Measurements from ENCODE around the gene PRDM16. TPM values are rescaled to one million over a fixed set of nuclear protein-coding genes. Genes with fewer than 3 reads are reported as not detected.

PRDM16 gene
- total RNA-seq, 1 experiment from 2014 or later = 0.04 TPM

DNA sequence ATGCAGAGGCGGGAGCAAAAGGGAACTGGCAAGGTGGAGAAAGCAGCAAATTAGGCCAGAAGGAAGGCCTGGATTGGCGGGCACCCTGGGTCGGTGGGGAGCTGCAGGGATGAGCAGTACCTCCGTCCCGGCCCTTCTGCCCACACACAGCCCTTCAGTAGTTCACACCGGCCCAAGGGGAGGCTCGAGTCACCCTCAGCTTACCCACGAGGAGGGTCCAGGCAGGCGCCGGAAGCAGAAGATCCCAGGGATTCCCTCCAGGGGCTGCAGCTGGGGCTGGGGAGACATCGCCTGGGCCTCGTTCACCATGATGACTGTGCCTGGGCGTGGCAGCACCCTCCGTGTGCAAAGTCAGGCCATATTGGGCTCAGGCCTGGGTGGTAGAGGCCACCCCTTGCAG, 190.0 kb downstream of the PRDM16 start:
- no peak overlapping the region for H3K4me3 ChIP-seq (ENCODE audit: low read length)
- H3K36me3 ChIP-seq (ENCODE audit: low read depth, low read length) = no peaks in the 10 kb centered on the region
- no peak overlapping the region for H2AFZ ChIP-seq (ENCODE audit: low read length)
- intact Hi-C loops (cut with micrococcal nuclease) = no loop called here
- H3K9ac ChIP-seq (ENCODE audit: low read length) = no peak overlapping the region
- H3K9me3 ChIP-seq (ENCODE audit: low read length) = no peaks in the 10 kb centered on the region
- H3K79me2 ChIP-seq (ENCODE audit: low read length) = no peaks in the 10 kb centered on the region
- no peak overlapping the region for H3K4me2 ChIP-seq (ENCODE audit: low read length)
- peaks cover 82% of the 10 kb centered on the region for H3K27me3 ChIP-seq (ENCODE audit: low read length)
- ChIA-PET CTCF (no interaction called here), POLR2A (ENCODE audit: unreplicated experiment) (interaction anchor here (0.8 kb wide), 1 partner anchor 388 kb away, joined by 4 read pairs; no protein-coding TSS in a partner anchor)
- no peak for TF ChIP-seq EZH2phosphoT487 (IDR thresholded peaks at IDR 0.05; ENCODE audit: borderline replicate concordance, low read length)
- TF ChIP-seq EZH2 (IDR thresholded peaks at IDR 0.05; ENCODE audit: low read length, unreplicated experiment) = no peak
- H3K4me1 ChIP-seq (ENCODE audit: insufficient read depth, low read length) = no peaks in the 10 kb centered on the region
- H4K20me1 ChIP-seq (ENCODE audit: low read length) = no peaks in the 10 kb centered on the region
- DNase-seq (no peak), ATAC-seq (no peak)
- H3K27ac ChIP-seq (ENCODE audit: low read length) = no peak overlapping the region
- no peaks in the 10 kb centered on the region for H3K9me2 ChIP-seq (replicated peaks; ENCODE audit: low read length)
- no TSS peak for BruUV-seq (replicated peaks)
- H3F3A ChIP-seq (ENCODE audit: low read length, unreplicated experiment) = no peaks in the 10 kb centered on the region

DNA sequence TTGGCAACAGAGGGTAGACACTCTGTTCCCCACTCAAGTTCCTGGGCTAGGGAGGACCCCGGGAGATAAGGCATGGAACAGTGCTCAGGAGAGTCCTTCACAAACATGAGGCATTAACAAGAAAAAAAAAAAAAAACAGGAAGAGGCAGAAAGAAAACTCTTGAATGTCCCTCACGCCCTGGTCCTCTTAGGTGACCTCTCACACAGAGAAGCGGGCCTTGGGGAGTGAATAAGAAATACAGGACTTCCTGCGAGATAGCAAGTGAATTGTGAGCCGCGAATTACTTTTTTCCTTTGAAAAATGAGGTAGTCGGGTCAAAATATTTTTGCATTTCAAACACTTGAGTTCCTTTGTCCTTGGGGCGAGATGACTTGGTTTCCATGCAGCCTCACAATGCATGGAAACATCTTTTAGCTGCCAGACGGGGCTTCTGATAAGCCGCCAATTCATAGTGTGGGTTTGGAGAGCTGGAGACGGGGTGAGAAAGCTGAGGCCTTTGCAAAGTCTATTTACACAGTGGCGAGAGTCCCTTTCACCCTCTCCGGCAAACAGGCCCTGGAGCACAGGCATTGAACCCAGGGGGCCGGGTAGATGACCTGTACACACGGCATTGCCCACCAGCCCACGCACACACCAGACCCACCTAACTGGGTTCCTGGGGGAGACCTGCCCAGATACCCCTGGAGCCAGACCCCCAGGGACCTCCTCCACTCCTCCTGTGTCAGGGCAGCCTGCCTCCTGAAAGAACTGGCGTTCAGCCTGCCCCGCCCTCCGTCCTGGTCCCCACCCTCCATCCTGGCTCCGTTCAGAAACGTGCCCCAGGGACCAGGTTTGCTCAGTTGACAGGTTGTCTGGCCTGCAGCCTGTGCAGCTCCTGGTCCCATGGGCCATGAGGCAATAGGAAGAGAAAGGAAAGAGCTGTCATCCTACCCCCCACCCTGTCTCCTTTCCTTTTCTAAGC, 192.3 kb downstream of the PRDM16 start:
- CTCF ChIA-PET = no interaction called here

DNA sequence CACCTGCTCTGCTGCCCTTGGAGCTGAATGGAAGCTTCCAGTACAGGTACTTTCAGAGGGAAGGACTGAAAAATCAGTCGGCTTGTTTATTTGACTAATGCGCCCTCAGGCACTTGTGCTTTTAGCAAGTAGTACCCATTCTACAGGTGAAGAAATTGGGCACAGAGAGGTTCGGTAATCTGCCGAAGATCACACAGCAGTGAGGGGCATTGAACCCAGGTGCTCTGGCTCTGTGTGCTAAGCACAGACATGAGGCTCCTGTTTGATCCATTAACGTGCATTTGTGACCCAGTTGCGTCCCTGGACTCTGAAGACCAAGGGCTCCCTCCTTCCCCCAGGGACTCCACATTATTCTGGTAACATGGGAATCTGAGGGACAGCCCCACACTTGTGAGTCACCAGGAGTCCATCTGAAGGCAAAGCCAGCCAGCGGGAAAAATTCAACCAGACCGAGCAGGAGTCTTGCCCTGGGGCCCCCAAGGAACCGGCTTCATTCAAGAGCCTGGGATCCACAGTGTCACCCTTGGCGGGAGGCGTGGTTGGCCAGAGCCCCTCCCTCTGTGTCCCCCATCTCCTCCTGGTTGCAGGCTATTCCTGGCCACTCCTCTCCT, 193.1 kb downstream of the PRDM16 start:
- Histone ChIP-seq H3K4me2 (ENCODE audit: low read length) (no peak overlapping the region), H3K4me1 (ENCODE audit: insufficient read depth, low read length) (no peaks in the 10 kb centered on the region), H3K36me3 (ENCODE audit: low read depth, low read length) (no peaks in the 10 kb centered on the region), H3K27me3 (ENCODE audit: low read length) (peaks cover 94% of the 10 kb centered on the region), H4K20me1 (ENCODE audit: low read length) (no peaks in the 10 kb centered on the region), H3F3A (ENCODE audit: low read length, unreplicated experiment) (no peaks in the 10 kb centered on the region), H3K27ac (ENCODE audit: low read length) (no peak overlapping the region), H3K4me3 (ENCODE audit: low read length) (no peak overlapping the region), H3K9me2 (replicated peaks; ENCODE audit: low read length) (no peaks in the 10 kb centered on the region), H3K79me2 (ENCODE audit: low read length) (no peaks in the 10 kb centered on the region), H3K9ac (ENCODE audit: low read length) (no peak overlapping the region), H2AFZ (ENCODE audit: low read length) (no peak overlapping the region), H3K9me3 (ENCODE audit: low read length) (no peaks in the 10 kb centered on the region)
- DNase-seq (no peak), ATAC-seq (no peak)
- intact Hi-C loops (cut with micrococcal nuclease) = no loop called here
- POLR2A ChIA-PET (ENCODE audit: unreplicated experiment) = no interaction called here
- TF ChIP-seq EZH2phosphoT487 (IDR thresholded peaks at IDR 0.05; ENCODE audit: borderline replicate concordance, low read length) (no peak), EZH2 (IDR thresholded peaks at IDR 0.05; ENCODE audit: low read length, unreplicated experiment) (no peak)
- TF ChIP-seq, protein P1, sequence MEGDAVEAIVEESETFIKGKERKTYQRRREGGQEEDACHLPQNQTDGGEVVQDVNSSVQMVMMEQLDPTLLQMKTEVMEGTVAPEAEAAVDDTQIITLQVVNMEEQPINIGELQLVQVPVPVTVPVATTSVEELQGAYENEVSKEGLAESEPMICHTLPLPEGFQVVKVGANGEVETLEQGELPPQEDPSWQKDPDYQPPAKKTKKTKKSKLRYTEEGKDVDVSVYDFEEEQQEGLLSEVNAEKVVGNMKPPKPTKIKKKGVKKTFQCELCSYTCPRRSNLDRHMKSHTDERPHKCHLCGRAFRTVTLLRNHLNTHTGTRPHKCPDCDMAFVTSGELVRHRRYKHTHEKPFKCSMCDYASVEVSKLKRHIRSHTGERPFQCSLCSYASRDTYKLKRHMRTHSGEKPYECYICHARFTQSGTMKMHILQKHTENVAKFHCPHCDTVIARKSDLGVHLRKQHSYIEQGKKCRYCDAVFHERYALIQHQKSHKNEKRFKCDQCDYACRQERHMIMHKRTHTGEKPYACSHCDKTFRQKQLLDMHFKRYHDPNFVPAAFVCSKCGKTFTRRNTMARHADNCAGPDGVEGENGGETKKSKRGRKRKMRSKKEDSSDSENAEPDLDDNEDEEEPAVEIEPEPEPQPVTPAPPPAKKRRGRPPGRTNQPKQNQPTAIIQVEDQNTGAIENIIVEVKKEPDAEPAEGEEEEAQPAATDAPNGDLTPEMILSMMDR (conservative IDR thresholded peaks at IDR 0.05; ENCODE audit: low read depth, low read length) = no peak
- CTCF ChIA-PET = no interaction called here
- BruUV-seq (replicated peaks) = no TSS peak

More for the DNA sequence above, 192.3 kb downstream of the PRDM16 start:
- Histone ChIP-seq H3K4me3 (ENCODE audit: low read length) (no peak overlapping the region), H3F3A (ENCODE audit: low read length, unreplicated experiment) (no peaks in the 10 kb centered on the region), H3K9me2 (replicated peaks; ENCODE audit: low read length) (no peaks in the 10 kb centered on the region), H3K27ac (ENCODE audit: low read length) (no peak overlapping the region), H3K79me2 (ENCODE audit: low read length) (no peaks in the 10 kb centered on the region), H3K4me1 (ENCODE audit: insufficient read depth, low read length) (no peaks in the 10 kb centered on the region), H3K9ac (ENCODE audit: low read length) (no peak overlapping the region), H2AFZ (ENCODE audit: low read length) (no peak overlapping the region), H4K20me1 (ENCODE audit: low read length) (no peaks in the 10 kb centered on the region), H3K4me2 (ENCODE audit: low read length) (no peak overlapping the region), H3K9me3 (ENCODE audit: low read length) (no peaks in the 10 kb centered on the region), H3K27me3 (ENCODE audit: low read length) (peaks cover 92% of the 10 kb centered on the region), H3K36me3 (ENCODE audit: low read depth, low read length) (no peaks in the 10 kb centered on the region)
- intact Hi-C loops (cut with micrococcal nuclease) = no loop called here
- TF ChIP-seq EZH2phosphoT487 (IDR thresholded peaks at IDR 0.05; ENCODE audit: borderline replicate concordance, low read length) (no peak), EZH2 (IDR thresholded peaks at IDR 0.05; ENCODE audit: low read length, unreplicated experiment) (no peak)
- TF ChIP-seq, protein P1 (conservative IDR thresholded peaks at IDR 0.05; ENCODE audit: low read depth, low read length) = no peak
- no TSS peak for BruUV-seq (replicated peaks)
- POLR2A ChIA-PET (ENCODE audit: unreplicated experiment) = no interaction called here
- no peak for DNase-seq
- ATAC-seq = no peak
